ACHN (cell line): ENCODE results near the gene POLQ.

ENCODE experiments used
- DNase-seq: peaks from one replicate; pipeline ENCODE4 v3.0.0-alpha.2; 2015
- in situ Hi-C: cut with HindIII; loops from 2 replicates; pipeline ENCODE4 v1.10.0; 2017; ENCODE audit warnings: low sequenced_read_pairs, low pct_ligation_motif_present, low pct_unique_long_range_greater_than_20kb

POLQ gene

DNA sequence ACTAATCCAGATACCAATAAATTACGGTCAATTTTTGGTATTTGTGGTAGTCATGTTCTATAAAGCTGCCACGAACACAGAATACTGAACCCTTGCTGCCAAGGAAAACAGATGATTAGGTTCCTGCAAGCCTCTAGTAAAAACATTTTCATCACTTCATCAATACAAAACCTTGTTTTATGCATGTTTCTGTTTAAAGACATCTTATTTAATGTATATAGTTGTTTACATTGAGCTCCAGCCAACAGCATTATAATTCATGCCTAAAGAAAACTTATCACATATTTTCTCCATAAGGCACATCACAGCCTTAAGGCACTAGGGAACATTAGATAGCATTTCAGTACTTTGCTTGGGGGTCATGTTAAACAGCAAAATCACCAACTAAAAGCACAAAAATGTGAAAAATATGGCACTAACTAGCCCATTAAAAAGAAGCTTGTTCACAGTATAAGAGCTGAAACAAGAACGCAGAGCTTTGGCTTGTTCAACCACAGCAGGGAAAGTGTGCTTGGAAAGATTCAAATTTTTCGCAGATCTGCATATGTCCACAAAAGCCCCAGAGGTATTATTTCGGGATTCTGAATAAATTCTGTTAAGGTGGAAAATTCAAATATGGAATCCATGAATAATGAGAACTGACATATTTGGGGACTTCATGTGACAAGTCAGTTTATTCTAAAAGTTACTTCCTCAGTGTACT lies 27.7 kb downstream of the POLQ start:
- in situ Hi-C loops, result no loop called here
- DNase-seq, result no peak

DNA sequence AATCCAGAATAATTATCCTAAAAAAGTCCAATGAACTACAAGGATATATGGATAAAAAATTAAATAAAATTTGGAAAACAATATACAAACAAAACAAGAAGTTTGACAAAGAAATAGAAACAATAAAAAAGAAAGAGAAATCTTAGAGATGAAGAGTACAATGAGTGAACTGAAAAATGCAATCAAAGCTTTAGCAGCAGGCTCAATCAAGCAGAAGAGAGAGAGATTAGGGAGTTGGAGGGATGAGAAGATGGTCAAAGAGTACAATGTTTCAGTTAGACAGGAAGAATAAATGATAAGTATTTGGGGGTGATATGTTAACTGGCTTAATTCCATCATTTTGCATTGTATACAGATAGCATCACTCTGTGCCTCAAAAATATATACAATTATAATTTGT lies 29.9 kb downstream of the POLQ start:
- in situ Hi-C loops, result no loop called here
- DNase-seq, result no peak

DNA sequence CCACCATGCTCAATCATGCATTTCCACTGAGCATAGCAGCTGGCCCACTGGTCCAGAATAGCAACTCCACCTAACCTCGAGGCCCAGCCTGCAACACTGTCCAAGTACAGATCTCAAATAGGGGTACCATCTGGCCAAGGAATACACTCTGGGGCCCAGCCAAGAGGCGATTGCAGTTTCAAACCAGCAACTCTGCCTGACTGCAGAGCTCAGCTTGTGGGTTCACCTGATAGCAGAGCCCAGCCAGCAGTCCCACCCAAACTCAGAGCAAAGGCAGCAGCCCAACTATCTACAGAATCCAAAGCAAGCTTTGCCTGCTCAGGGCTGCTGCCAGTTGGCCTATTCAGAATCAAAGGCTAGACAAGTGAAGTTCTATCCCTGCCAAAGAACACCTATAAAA lies 30.5 kb downstream of the POLQ start:
- no peak for DNase-seq
- in situ Hi-C loops, result no loop called here

DNA sequence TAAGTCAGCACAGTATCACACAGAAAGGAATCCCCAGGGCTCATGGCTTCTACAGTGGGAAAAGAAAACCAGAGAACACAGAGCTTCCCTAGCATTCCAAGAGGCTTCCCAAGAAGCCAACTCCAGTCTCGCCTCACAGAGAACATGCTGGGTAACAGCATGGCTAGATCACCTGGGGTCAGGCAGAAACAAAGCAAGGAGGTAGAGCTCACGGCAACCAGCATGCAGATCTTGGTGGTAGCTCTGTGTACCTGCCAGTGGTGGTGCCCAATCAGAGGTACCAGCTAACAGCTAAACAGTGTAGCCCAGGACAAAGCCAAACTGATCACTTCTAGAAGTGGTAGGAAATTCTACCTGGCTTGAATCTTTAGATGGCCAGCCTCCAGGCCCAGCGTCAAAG lies 31.3 kb downstream of the POLQ start:
- no peak for DNase-seq
- in situ Hi-C loops, result no loop called here

DNA sequence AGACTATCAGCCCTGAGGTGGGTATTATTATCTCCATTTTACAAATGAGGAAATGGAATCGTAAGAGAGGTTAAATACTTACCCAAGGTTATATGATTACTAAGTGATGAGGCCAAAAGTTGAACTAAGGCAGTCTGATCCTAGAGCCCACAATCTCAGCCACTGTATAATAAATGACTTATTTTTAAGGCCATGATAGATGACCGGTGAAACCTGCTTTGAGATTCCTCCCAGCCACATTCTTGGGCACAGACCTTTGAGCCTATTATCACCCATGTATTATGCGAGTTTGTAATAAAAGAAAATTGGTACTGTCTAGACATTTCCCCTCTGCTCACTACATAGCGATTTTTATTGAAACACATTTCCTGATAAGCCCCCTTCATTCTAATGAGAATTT lies 37.4 kb downstream of the POLQ start:
- in situ Hi-C loops, result no loop called here
- no peak for DNase-seq

DNA sequence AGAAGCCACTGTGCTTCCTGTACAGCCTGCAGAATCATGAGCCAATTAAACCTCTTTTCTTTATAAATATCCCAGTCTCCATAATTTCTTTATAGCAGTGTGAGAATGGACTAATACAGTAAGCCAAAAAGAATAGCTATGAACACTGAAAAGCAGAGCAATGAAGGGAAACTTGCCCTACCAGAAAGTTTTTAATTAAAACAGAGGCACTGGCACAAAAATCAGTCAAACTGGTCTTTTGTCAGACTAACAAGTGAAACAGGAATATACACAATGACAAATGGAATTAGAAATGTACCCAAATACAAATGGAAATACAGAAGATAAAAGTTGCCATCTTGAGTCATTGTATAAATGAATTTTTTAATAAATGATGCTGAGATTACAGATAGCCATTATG lies 40.5 kb downstream of the POLQ start:
- DNase-seq, result no peak
- in situ Hi-C loops, result no loop called here

DNA sequence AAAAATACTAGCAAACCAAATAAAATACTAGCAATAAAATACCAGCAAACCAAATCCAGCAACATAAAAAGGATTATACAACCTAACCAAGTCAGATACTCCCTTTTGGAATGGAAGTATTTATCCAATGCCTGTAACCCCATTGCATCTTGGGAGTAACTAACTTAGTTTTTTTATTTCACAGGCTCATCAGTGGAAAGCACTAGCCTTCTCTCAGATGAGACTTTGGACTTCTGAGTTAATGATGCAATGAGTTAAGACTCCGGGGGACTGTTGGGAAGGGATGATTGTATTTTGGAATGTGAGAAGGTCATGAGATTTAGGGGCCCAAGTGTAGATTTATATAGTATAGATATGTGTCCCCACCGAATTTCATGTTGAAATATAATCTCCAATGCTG lies 41.2 kb downstream of the POLQ start:
- in situ Hi-C loops, result no loop called here
- DNase-seq, result no peak

DNA sequence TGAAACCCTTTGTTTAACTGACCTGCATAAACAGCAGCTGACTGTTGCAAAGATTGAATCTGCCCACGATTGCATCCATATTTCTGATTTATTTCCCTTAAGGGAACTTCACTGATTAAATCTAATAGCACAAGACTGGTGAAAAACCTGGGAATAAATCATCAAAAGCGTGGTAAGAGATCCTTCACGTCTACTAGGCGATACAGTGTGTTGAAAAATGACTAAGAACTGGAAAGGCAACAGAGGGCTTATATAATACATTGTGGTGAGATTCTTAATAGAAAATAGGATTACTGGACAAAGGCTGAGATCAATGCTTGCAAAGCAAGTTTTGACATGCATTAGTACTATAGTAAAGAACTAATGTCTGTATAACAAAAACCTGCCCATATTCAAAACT lies 49.0 kb downstream of the POLQ start:
- DNase-seq, result no peak
- in situ Hi-C loops, result no loop called here

DNA sequence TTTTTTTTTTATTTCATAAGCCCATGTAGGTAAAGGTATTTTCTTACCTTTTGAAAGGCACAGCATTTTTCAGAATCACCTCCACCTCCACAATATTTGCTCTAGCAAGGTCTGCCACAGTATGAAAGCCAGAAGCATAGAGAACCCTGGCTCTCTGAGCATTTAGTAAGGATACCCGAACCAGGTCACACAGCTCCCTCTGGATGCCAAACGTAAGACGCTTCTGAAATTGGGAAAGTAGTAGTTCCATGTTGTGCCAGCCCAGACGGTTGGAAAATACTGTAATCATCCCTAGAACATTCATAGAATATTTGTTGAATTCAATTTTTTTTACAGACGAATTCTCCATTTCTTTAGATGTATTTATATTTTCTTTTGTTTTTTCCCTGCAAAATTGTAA lies 52.4 kb downstream of the POLQ start:
- in situ Hi-C loops, result no loop called here
- no peak for DNase-seq

DNA sequence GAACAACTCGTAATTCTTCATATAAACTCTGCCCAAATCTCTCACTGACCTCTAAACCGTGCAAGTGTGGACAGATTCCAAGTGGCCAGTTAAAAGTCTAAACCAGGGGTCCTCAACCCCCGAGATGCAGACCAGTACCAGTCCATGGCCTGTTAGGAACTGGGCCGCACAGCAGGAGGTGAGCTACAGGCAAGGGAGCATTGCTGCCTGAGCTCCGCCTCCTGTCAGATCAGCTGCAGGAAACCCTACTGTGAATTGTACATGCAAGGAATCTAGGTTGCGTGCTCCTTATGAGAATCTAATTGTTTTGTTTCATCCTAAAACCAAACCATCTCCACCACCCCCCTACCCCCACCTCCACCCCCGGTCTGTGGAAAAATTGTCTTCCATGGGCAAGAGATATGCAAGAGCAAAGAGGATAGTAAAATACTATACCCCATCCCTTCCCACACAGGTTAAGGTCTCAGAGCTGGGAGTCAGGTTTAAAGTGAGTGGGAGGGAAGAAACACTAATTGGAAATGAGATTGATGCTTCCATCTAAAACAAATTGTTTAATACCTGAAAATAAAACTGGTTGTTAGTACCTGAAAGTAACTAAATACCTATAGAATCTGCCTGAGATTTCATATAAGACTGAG lies 54.0 kb downstream of the POLQ start:
- DNase-seq, result no peak
- in situ Hi-C loops, result no loop called here

DNA sequence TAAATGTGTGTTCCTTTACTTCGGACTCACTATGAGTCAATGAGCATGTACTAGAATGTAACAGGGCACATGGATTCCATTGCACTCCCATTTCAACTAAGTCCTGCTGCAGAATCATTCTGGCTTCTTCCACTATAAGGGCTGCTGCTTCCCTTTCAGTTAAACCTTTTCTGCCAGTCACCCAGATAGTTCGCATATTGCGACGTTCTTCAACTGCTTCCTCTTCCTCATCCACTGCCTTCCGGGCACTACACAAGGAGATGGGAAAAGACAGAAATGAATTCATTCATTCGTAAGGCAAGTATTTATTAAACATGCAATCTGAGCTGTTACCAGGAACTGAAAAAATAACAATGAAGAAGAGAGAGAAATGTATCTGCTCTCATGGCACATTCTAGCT lies 55.6 kb downstream of the POLQ start:
- in situ Hi-C loops, result no loop called here
- DNase-seq, result no peak

DNA sequence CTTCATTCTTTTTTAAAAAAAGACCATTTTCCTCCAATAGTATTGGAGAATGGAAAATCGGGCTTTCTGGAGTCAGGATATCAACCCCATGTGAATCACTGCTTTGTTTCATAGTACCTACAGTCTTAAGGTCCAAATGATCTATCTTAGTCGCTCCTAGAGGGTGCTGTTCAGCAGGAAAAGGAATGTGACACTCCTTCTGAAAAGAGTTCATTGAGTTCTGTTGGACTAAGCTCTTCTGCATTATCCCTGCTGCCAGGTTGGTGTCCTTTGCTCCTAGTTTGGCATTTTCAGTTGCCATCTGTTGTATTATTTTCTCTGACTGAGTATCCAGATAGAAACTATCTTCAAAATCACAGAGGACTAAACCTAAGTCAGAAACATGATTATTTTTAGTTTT lies 57.2 kb downstream of the POLQ start:
- DNase-seq, result no peak
- in situ Hi-C loops, result no loop called here

DNA sequence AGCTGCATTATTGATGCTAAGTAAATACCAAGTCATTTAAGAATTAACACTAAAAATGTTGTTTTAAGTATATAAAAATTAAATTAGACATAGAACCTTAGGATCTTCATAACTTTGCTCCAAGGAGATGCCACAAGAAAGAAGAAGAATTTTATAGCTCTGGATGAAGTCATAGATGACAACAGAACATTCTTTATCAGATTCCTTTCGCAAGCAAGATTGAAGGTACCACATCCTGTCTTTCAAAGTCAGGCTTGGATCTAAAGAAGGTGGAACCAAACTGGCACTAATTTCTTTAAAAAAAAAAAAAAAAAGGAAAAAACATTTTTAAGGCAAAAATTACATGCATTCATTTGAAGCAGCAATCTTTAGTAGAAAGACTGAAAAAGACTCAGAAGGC lies 62.5 kb downstream of the POLQ start:
- in situ Hi-C loops, result no loop called here
- peak; percentile 43 for DNase-seq

DNA sequence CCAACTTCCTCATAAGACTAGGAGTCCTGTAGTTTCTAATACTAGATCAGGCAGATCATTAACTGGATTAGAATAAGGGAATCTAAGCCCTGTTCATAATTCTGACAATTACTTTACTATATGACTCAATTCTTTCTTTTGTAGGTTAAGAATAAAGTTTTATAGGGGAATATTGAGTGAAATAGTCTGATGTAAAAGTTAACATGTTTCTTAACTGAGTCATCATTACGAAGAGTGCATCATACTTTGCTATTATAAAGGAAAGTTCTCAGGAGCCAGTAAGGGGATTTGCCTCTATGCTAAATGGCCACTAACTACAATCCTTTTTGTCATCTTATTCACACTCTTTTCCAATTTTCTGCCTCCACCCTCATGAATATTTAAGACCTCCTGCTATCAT lies 63.1 kb downstream of the POLQ start:
- in situ Hi-C loops, result no loop called here
- peak; percentile 61 for DNase-seq

DNA sequence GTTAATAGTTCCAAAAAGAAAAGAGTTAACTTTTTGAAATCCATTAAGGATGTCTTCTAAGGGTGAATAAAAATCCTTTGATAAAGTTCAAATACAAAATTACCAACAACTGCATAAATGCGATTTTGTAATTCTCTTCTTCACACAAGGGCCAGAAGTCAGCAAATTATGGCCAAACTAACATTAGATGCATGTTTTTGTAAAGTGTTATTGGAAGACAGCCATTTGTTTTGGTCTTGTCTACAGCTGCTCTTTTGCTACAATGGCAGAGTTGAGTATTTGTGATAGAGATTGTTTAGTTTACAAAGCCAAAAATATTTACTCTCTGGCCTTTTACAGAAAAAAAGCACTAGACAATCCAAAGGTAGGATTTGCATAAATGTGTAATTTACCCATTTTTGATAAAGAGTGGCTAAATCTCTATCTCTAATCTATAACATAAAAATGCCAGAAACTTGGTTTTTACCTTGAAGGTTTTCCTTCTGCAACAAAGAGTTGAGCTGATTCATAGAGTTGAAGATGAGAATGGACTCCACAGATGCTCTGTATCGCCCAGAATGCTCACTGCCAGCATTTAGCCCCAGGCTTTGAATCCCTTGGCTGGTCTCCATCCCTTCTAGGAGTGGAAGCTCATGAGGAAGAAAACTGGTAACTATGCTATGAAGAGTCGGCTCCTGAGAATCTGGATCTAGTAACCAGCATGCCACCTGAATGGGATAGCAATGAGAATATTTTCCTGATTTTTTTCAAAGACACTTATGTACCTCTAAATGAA lies 64.5 kb downstream of the POLQ start:
- DNase-seq, result no peak
- in situ Hi-C loops, result no loop called here

DNA sequence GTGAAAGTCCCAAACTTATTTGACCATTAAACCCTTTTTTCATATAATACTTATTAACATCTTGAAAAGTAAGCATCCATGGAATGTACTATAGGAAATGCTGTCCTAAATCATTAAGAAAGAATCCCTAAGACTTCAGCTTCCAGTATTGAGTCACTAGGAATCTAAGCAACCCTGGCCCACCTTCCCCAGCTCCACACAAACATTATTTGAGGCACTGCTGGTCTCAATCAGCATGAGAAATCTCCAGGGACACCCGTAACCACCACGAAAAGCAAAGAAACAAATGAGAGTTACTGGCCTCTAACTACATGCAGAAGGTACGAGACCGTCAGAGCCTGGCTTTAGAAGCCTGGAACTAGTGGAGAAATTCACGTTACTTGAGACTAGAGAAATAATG lies 68.2 kb downstream of the POLQ start:
- in situ Hi-C loops, result no loop called here
- no peak for DNase-seq

DNA sequence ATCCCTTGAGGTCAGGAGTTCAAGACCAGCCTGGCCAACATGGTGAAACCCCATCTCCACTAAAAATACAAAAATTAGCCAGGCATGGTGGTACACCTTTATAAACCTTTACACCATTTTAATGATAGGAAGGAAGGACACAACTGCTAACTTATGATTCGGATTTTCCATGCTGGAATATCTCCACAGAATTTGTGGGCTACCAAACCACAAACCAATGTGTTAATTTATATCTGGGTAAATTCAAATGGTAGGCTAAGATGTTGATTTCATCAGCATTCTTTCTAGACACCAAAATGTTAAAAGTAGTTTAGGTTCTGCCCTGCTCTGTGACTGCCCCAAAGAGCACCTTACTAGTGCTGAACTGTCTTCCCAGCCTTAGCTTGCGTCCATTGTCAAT lies 72.8 kb downstream of the POLQ start:
- DNase-seq, result no peak
- in situ Hi-C loops, result no loop called here

DNA sequence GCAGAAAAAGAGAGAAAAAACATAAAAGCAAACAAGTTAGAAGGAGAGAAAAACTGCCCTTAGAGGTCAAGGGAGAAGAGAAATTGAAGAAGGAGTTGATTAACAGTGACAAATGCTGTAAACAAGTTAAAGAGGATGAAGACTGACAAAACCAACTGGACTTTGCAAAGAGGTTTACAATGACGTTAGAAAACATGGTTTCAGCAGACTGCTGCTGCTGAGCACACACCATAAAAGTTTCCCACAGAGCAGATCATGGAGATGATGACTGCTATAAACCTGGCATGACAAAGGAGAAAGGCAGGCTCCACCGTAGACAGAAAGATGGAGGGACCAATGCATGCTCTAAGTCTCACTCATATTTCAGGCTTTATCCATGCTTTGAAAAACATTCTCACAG lies 78.7 kb downstream of the POLQ start:
- DNase-seq, result no peak
- in situ Hi-C loops, result no loop called here

DNA sequence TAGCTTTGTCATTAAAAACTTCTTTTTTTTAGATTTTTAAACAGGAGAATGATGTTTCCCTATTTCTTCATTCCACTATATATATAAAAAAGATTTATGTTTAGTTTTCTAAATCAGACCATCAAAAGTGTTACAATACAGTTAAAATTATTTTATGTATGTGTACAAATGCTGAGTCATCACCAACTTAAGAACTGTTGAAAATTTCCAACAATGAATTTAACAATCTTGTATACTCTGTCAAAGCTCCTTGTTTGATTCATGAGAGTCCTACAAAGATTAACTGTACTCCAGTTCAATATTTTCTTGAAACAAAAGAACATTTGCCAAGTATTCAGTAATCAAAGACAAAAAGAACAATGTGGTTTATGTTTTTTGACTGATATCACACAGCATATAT lies 82.0 kb downstream of the POLQ start:
- no peak for DNase-seq
- in situ Hi-C loops, result no loop called here

DNA sequence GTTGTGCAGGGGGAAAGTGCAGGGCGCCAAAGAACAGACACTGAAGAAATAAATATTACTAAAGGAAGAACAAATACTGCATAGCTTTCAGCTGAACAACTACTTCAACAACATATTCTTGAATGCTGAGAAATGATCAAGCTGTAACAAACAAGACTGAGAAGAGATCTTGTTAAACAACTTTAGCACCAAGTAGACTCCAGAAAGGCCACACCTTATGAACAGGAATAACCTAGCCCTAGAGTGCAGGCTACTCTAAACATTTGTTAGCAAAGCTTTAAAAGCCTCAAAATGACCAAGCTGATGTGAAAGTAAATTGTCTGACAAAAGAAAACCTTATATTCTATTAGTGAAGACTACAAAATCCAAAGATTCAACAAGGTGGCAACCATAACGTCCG lies 83.2 kb downstream of the POLQ start:
- in situ Hi-C loops, result no loop called here
- no peak for DNase-seq
